ENCODE results near the gene GPR25.

GRCh38 chr1:200904772-200905171 is 32.0 kb downstream of the GPR25 start:
- TF ChIP-seq CTCF (IDR thresholded peaks at IDR 0.05 in 2 of 3, conservative IDR thresholded peaks at IDR 0.05 in 1 of 3; ENCODE audit: borderline replicate concordance in 1 of 3, insufficient read depth in 1 of 3, low read depth in 2 of 3, low read length in 2 of 3) (no peak), EZH2phosphoT487 (IDR thresholded peaks at IDR 0.05; ENCODE audit: borderline replicate concordance) (no peak), YY1 (IDR thresholded peaks at IDR 0.05; ENCODE audit: extremely low read depth, insufficient replicate concordance, low read depth, low read length) (no peak), POLR2AphosphoS5 (IDR thresholded peaks at IDR 0.05; ENCODE audit: low read depth, low read length) (no peak), EZH2 (IDR thresholded peaks at IDR 0.05) (no peak)
- TF ChIP-seq, protein P1, sequence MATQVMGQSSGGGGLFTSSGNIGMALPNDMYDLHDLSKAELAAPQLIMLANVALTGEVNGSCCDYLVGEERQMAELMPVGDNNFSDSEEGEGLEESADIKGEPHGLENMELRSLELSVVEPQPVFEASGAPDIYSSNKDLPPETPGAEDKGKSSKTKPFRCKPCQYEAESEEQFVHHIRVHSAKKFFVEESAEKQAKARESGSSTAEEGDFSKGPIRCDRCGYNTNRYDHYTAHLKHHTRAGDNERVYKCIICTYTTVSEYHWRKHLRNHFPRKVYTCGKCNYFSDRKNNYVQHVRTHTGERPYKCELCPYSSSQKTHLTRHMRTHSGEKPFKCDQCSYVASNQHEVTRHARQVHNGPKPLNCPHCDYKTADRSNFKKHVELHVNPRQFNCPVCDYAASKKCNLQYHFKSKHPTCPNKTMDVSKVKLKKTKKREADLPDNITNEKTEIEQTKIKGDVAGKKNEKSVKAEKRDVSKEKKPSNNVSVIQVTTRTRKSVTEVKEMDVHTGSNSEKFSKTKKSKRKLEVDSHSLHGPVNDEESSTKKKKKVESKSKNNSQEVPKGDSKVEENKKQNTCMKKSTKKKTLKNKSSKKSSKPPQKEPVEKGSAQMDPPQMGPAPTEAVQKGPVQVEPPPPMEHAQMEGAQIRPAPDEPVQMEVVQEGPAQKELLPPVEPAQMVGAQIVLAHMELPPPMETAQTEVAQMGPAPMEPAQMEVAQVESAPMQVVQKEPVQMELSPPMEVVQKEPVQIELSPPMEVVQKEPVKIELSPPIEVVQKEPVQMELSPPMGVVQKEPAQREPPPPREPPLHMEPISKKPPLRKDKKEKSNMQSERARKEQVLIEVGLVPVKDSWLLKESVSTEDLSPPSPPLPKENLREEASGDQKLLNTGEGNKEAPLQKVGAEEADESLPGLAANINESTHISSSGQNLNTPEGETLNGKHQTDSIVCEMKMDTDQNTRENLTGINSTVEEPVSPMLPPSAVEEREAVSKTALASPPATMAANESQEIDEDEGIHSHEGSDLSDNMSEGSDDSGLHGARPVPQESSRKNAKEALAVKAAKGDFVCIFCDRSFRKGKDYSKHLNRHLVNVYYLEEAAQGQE (IDR thresholded peaks at IDR 0.05; ENCODE audit: low read depth), result no peak

Measured in HCT116 (cell line).